Measurements from ENCODE around the gene ZNF70. TPM values are rescaled to one million over a fixed set of nuclear protein-coding genes. Genes with fewer than 3 reads are reported as not detected.

ZNF70 gene
- total and polyA plus RNA-seq, 12 donors, result 1.2 to 4.2 (median 3.6) TPM

- WGBS, 2 donors, result 85 to 86% methylated on average over 15 of the region's 15 CpGs
- ATAC-seq (no peak), DNase-seq (no peak)
- Histone ChIP-seq H3K9me3 (no peaks in the 10 kb centered on the region), H3K27me3 (no peaks in the 10 kb centered on the region), H3K4me3 (no peak overlapping the region), H3K36me3 (peaks cover 0 to 4% (median 0%) of the 10 kb centered on the region in 9 donors), H3K27ac (no peak overlapping the region), H3K4me1 (peaks cover 6 to 25% (median 18%) of the 10 kb centered on the region in 9 donors)
- intact Hi-C loops (cut with DNase I), result no loop called here
- TF ChIP-seq CTCF (IDR thresholded peaks at IDR 0.05), result no peak
Observed at GRCh38 chr22:23783265-23784150, 32.6 kb upstream of the ZNF70 start.

- peaks cover 6 to 22% (median 10%) of the 10 kb centered on the region in 9 donors for H3K4me1 ChIP-seq
- no peak overlapping the region for H3K4me3 ChIP-seq
- H3K36me3 ChIP-seq, result peaks cover 0 to 3% (median 0%) of the 10 kb centered on the region in 9 donors
- intact Hi-C loops (cut with DNase I), result no loop called here
- DNase-seq, result no peak
- ATAC-seq, result no peak
- H3K9me3 ChIP-seq, result no peaks in the 10 kb centered on the region
- no peak for TF ChIP-seq CTCF (IDR thresholded peaks at IDR 0.05)
- H3K27ac ChIP-seq, result no peak overlapping the region
- no peaks in the 10 kb centered on the region for H3K27me3 ChIP-seq
- WGBS, 2 donors, result 94 to 100% methylated on average over 1 of the region's 1 CpG
Observed at GRCh38 chr22:23782703-23783102, 31.8 kb upstream of the ZNF70 start.

GRCh38 chr22:23782252-23782651 lies 31.3 kb upstream of the ZNF70 start:
- 92 to 95% methylated on average over 16 of the region's 16 CpGs for WGBS, 2 donors
- Histone ChIP-seq H3K4me1 (peaks cover 4 to 21% (median 8%) of the 10 kb centered on the region in 9 donors), H3K36me3 (peaks cover 0 to 3% (median 0%) of the 10 kb centered on the region in 9 donors), H3K4me3 (no peak overlapping the region), H3K9me3 (no peaks in the 10 kb centered on the region), H3K27me3 (no peaks in the 10 kb centered on the region), H3K27ac (no peak overlapping the region)
- no peak for TF ChIP-seq CTCF (IDR thresholded peaks at IDR 0.05)
- DNase-seq (no peak), ATAC-seq (no peak)
- intact Hi-C loops (cut with DNase I), result no loop called here

- H3K27ac ChIP-seq, result no peak overlapping the region
Observed at GRCh38 chr22:23781511-23782183, 30.7 kb upstream of the ZNF70 start.

More at GRCh38 chr22:23781511-23782183, 30.7 kb upstream of the ZNF70 start:
- DNase-seq (no peak), ATAC-seq (peak in 2 of 8 donors; percentile 14 to 32)
- Histone ChIP-seq H3K36me3 (peaks cover 0 to 3% (median 0%) of the 10 kb centered on the region in 9 donors), H3K27me3 (no peaks in the 10 kb centered on the region), H3K4me1 (peaks cover 4 to 21% (median 8%) of the 10 kb centered on the region in 9 donors), H3K9me3 (no peaks in the 10 kb centered on the region), H3K4me3 (no peak overlapping the region)
- intact Hi-C loops (cut with DNase I), result no loop called here
- 83 to 87% methylated on average over 14 of the region's 14 CpGs for whole genome bisulfite sequencing, 2 donors
- no peak for TF ChIP-seq CTCF (IDR thresholded peaks at IDR 0.05)

Measured in heart right ventricle (tissue), 16 donors.